Measurements from ENCODE around the gene HSDL1. TPM values are rescaled to one million over a fixed set of nuclear protein-coding genes. Genes with fewer than 3 reads are reported as not detected.
"Not testable (repeated sequence)": the region's sequence is repeated elsewhere in the genome, so short reads cannot be mapped to it uniquely, and the experiment has no call there.

The HSDL1 gene
- total RNA-seq, 3 donors from 2014 or later: 13.7 to 15.6 (median 14.4) TPM

GRCh38 chr16:84138500-84138823 lies 6.5 kb downstream of the HSDL1 start:
- Mint-ChIP-seq H3K9me3 (no peaks in the 10 kb centered on the region), H3K4me3 (no peak overlapping the region), H3K4me1 (ENCODE audit: low read depth) (peaks cover 24% of the 10 kb centered on the region), H3K27me3 (ENCODE audit: low read depth) (no peaks in the 10 kb centered on the region), H3K36me3 (ENCODE audit: insufficient read depth) (peaks cover 7% of the 10 kb centered on the region)
- ATAC-seq (no peak), DNase-seq (no peak)

DNA sequence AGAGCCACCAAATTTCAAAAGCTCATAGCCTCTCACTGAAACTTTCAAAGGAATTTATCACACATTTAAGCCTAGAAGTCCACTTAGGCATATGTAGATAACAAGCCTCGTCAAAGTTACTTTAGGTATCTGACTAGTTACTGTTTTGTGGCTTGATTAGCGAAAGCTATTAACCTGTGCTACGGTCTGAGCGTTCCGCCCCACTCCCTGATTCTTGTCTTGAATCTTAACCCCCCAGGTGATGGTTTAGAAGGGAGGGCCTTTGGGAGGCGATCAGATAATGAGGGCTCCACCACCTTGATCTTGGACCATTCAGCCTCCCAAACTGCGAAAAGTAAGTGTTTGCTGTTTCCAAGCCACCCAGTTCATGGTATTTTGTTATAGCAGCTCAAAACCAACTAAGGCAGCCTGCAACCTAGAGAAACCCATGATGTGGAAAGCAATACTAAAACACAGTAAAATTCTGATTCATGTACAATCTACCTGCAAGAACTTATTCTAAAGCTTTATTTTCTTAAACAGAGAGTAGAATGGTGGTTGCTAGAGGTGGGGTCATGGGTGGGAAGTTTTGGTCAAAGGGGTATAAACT lies 7.1 kb downstream of the HSDL1 start:
- DNase-seq: no peak
- Mint-ChIP-seq H3K4me1 (ENCODE audit: low read depth) (peaks cover 21% of the 10 kb centered on the region), H3K4me3 (no peak overlapping the region), H3K9me3 (no peaks in the 10 kb centered on the region), H3K36me3 (ENCODE audit: insufficient read depth) (peaks cover 7% of the 10 kb centered on the region), H3K27me3 (ENCODE audit: low read depth) (no peaks in the 10 kb centered on the region)
- no peak for ATAC-seq

DNA sequence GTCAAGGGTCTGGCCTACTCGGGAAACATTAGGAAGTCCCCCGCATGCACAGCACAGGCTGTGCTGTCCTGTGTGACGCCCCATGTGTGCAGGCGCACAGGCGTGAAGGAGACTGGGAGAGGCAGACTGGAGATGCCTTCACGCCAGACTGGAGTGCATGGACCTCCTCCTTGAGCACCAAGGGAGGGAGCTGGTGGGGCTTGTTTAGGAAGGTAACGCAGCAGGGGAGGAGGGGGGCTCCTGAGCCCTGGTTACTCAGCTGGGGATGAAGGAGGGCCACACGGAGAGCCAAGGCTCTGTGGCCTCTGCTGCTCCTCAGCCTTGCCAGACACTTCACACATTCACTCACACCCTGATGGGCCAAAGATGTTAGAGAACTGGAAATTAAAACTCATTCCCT lies 7.7 kb downstream of the HSDL1 start:
- DNase-seq (no peak), ATAC-seq (no peak)
- Mint-ChIP-seq H3K27me3 (ENCODE audit: low read depth) (no peaks in the 10 kb centered on the region), H3K4me1 (ENCODE audit: low read depth) (peaks cover 21% of the 10 kb centered on the region), H3K36me3 (ENCODE audit: insufficient read depth) (peaks cover 7% of the 10 kb centered on the region), H3K4me3 (no peak overlapping the region), H3K9me3 (no peaks in the 10 kb centered on the region)

DNA sequence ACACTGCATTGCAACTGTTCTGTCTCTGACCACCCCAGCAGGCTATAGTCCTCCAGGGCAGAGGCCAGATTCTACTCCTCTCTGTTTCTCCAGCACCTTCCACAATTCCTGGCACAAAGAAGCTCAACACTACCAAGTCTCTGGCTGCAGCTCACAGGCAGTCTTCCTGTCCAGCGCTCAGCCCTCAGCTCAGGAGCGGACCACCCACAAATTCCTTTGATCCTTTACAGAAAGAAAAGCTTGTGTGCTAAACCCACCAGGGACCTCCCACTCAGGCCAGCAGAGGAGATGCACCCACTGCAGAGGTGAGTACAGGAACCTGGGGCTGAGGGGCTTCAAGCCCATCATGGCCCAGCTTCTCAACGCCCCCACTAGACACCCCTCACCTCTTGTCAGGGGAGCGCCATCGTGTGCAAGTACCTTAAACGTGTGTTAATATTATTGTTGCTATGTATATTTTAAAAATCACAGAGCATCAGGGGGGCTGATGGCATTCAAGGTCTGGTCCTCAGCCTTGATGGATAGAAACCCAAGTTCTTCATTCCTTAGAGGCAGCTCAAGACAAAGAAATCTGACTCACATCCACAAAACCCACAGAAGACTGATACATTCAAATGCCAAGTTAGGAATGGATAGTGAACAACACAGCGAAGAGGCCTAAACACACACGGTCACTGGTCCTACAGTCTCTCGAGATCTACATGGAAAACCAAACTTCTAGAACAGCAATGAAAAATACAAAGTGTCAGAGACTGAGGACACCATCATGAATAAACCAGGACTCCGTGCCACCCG lies 8.4 kb downstream of the HSDL1 start:
- no peak overlapping the region for H3K4me3 Mint-ChIP-seq
- ATAC-seq: no peak
- DNase-seq: no peak

GRCh38 chr16:84132527-84133285 lies 12.3 kb downstream of the HSDL1 start:
- H3K36me3 Mint-ChIP-seq (ENCODE audit: insufficient read depth): peaks cover 14% of the 10 kb centered on the region
- ATAC-seq (no peak), DNase-seq (no peak)
- H3K4me1 Mint-ChIP-seq (ENCODE audit: low read depth): peaks cover 7% of the 10 kb centered on the region
- H3K9me3 Mint-ChIP-seq: no peaks in the 10 kb centered on the region
- no peaks in the 10 kb centered on the region for H3K27me3 Mint-ChIP-seq (ENCODE audit: low read depth)
- no peak overlapping the region for H3K4me3 Mint-ChIP-seq

More for the DNA sequence above, 8.4 kb downstream of the HSDL1 start:
- Mint-ChIP-seq H3K4me1 (ENCODE audit: low read depth) (peaks cover 21% of the 10 kb centered on the region), H3K27me3 (ENCODE audit: low read depth) (no peaks in the 10 kb centered on the region), H3K36me3 (ENCODE audit: insufficient read depth) (peaks cover 7% of the 10 kb centered on the region), H3K9me3 (no peaks in the 10 kb centered on the region)

DNA sequence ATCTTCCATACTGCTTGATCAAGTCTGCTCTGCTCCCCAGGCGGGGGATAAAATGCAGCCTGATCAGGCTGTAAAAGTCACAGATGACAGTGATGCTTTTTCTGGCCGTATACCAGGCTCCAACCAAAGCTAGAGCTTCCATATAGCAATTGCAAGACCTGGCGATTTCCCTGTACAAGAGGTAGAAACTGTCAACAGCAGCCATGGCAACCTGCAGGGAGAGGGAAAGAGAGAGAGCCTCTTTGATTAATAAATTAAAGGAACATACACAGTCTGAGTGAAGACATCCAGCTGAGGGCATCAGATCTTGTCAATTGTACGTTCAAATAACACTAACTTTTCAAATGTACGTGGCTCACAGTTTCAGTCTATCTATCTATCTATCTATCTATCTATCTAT lies 13.9 kb downstream of the HSDL1 start:
- DNase-seq: no peak
- H3K4me1 Mint-ChIP-seq (ENCODE audit: low read depth): peaks cover 4% of the 10 kb centered on the region
- H3K4me3 Mint-ChIP-seq: no peak overlapping the region
- ATAC-seq: no peak
- peaks cover 17% of the 10 kb centered on the region for H3K36me3 Mint-ChIP-seq (ENCODE audit: insufficient read depth)
- no peaks in the 10 kb centered on the region for H3K27me3 Mint-ChIP-seq (ENCODE audit: low read depth)
- no peaks in the 10 kb centered on the region for H3K9me3 Mint-ChIP-seq

DNA sequence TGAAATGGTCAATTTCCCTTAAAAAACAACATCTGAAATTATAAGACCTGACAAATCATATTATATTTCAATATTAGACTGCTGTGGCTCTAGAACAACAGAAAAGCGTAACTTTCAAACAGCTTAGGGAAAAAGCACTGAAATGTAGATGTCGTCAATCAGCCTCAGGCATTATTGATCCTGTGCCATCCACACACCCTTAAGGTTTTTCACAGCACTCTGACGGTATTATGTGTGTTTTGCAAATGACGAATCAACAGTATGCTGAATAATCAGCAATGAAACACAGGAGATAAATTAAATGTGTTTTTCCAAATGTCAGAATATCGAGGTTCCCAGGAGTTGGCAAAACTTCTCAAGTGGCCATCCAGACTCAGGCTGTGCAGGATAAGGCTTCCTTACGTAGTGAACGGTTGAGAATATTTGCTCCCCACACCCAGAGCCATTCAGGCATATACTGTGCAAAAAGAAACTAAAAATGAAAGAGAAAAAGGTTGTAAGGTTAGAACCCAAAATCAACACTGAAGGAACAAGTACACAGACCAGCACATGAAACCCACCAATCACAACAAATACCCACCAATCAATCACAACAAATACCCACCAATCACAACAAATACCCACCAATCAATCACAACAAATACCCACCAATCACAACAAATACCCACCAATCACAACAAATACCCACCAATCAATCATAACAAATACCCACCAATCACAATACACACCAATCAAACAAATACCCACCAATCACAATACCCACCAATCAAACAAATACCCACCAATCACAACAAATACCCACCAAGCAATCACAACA lies 20.5 kb downstream of the HSDL1 start:
- ATAC-seq (no peak), DNase-seq (no peak)
- no peaks in the 10 kb centered on the region for H3K4me1 Mint-ChIP-seq (ENCODE audit: low read depth)
- no peaks in the 10 kb centered on the region for H3K27me3 Mint-ChIP-seq (ENCODE audit: low read depth)
- peaks cover 18% of the 10 kb centered on the region for H3K36me3 Mint-ChIP-seq (ENCODE audit: insufficient read depth)
- no peak overlapping the region for H3K4me3 Mint-ChIP-seq
- no peaks in the 10 kb centered on the region for H3K9me3 Mint-ChIP-seq

DNA sequence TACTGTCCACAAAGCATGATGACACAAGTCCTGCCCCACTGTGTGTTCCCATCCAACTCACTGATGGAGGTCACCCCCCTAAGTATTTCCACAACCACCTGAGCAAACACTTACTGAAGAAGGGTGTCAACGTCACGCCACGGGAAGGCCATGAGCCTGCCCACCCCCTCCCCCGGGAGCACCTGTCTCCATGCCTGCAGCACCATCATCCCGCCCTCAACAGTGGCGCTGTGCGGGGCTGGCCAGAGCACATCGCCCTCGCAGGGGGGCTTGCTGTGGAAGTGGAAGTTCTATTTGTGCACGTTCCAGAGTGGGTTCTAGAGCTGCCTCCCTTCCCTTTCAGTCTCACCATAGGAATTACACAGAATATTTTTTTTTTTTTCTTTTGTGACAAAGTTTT lies 24.0 kb downstream of the HSDL1 start:
- DNase-seq: no peak
- H3K36me3 Mint-ChIP-seq (ENCODE audit: insufficient read depth): peaks cover 9% of the 10 kb centered on the region
- ATAC-seq: no peak
- H3K27me3 Mint-ChIP-seq (ENCODE audit: low read depth): no peaks in the 10 kb centered on the region
- H3K9me3 Mint-ChIP-seq: no peaks in the 10 kb centered on the region
- H3K4me1 Mint-ChIP-seq (ENCODE audit: low read depth): peaks cover 12% of the 10 kb centered on the region
- H3K4me3 Mint-ChIP-seq: no peak overlapping the region

DNA sequence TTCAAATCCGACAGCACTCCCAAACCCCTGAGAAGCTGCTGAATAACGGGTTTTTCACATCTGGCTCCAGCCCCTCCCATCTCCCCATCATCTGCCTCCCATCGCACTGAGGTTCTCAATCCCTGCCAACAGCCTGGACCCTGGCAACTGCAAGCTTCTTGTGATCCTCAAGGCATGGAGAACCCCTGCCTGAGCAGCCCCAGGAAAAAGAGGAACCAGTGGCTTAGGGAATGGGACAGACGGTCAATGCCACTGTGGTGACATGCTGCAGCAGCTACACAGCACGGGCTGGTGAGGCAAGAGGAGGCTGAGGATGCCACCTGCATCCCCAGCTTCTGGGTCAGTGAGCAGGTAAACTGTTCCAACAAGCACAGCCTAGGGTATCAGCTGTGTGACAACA lies 25.0 kb downstream of the HSDL1 start:
- ATAC-seq (no peak), DNase-seq (no peak)
- Mint-ChIP-seq H3K9me3 (no peaks in the 10 kb centered on the region), H3K36me3 (ENCODE audit: insufficient read depth) (peaks cover 11% of the 10 kb centered on the region), H3K4me3 (no peak overlapping the region), H3K4me1 (ENCODE audit: low read depth) (peaks cover 19% of the 10 kb centered on the region), H3K27me3 (ENCODE audit: low read depth) (no peaks in the 10 kb centered on the region)

DNA sequence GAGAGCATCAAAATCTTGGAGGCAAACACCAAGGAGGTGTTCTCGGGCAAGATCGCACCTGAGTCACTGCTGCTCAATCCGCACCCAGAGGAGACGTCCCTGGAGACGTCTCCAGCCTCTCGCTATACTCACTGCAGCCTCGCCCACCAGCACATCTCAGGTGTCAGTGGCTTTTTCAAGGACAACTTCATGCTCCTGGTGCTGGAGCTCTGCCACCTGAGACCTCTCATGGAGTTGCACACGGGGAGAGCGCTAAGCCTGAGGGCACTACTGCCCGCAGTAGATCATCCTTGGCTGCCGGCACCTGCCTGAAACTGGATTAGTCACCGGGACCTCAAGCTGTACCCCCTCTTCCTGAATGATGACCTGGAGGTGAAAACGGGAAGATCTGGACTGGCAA lies 25.6 kb downstream of the HSDL1 start:
- ATAC-seq: no peak
- Mint-ChIP-seq H3K27me3 (ENCODE audit: low read depth) (no peaks in the 10 kb centered on the region), H3K4me3 (no peak overlapping the region), H3K9me3 (no peaks in the 10 kb centered on the region), H3K4me1 (ENCODE audit: low read depth) (peaks cover 20% of the 10 kb centered on the region), H3K36me3 (ENCODE audit: insufficient read depth) (peaks cover 11% of the 10 kb centered on the region)
- DNase-seq: no peak

- Mint-ChIP-seq H3K4me1 (ENCODE audit: low read depth) (peaks cover 23% of the 10 kb centered on the region), H3K4me3 (peak overlapping the region; percentile 62)
- not testable (repeated sequence) for ATAC-seq; H3K36me3 Mint-ChIP-seq (ENCODE audit: insufficient read depth); DNase-seq; H3K27me3 Mint-ChIP-seq (ENCODE audit: low read depth); H3K9me3 Mint-ChIP-seq
These were observed 26.7 kb downstream of the HSDL1 start for GRCh38 chr16:84118315-84118714.

- H3K4me3 Mint-ChIP-seq: peak overlapping the region; percentile 92
- H3K36me3 Mint-ChIP-seq (ENCODE audit: insufficient read depth): peaks cover 4% of the 10 kb centered on the region
- H3K9me3 Mint-ChIP-seq: no peaks in the 10 kb centered on the region
- ATAC-seq (peak; percentile 2 to 5), DNase-seq (peak; percentile 25)
- H3K4me1 Mint-ChIP-seq (ENCODE audit: low read depth): peaks cover 24% of the 10 kb centered on the region
- no peaks in the 10 kb centered on the region for H3K27me3 Mint-ChIP-seq (ENCODE audit: low read depth)
These were observed 27.5 kb downstream of the HSDL1 start for GRCh38 chr16:84117494-84117843.

- ATAC-seq: peak; percentile 90 to 91
- peaks cover 4% of the 10 kb centered on the region for H3K36me3 Mint-ChIP-seq (ENCODE audit: insufficient read depth)
These were observed 28.1 kb downstream of the HSDL1 start, which contains the start of gene MBTPS1 for GRCh38 chr16:84116720-84117493. MBTPS1 (minus strand) TSS chr16:84116942; CDS start chr16:84101783, 15,159 bp downstream.

More at GRCh38 chr16:84116720-84117493, 28.1 kb downstream of the HSDL1 start, which contains the start of gene MBTPS1:
- peak; percentile 98 for DNase-seq
- Mint-ChIP-seq H3K4me3 (peak within 1 kb of the TSS; percentile 93), H3K27me3 (ENCODE audit: low read depth) (no peaks in the 10 kb centered on the region), H3K4me1 (ENCODE audit: low read depth) (peaks cover 26% of the 10 kb centered on the region), H3K9me3 (no peaks in the 10 kb centered on the region)

Measured in activated T-cell treated with anti-CD3 and anti-CD28 coated beads, Interleukin-2, amount 50 U/mL, for 4 hours (primary cell).